Activated CD8-positive, alpha-beta memory T cell treated with anti-CD3 and anti-CD28 coated beads, Interleukin-2, amount 50 U/mL, for 4 hours (primary cell): Measurements from ENCODE around the gene TAOK3.
A peak's percentile ranks its signal among the peaks of the same experiment; 100 is the strongest.
"Not testable (repeated sequence)": the region's sequence is repeated elsewhere in the genome, so short reads cannot be mapped to it uniquely, and the experiment has no call there.

Experiments used
- DNase-seq: peaks from one replicate; pipeline ENCODE4 v3.0.0-alpha.2; 2020

TAOK3 gene

DNA sequence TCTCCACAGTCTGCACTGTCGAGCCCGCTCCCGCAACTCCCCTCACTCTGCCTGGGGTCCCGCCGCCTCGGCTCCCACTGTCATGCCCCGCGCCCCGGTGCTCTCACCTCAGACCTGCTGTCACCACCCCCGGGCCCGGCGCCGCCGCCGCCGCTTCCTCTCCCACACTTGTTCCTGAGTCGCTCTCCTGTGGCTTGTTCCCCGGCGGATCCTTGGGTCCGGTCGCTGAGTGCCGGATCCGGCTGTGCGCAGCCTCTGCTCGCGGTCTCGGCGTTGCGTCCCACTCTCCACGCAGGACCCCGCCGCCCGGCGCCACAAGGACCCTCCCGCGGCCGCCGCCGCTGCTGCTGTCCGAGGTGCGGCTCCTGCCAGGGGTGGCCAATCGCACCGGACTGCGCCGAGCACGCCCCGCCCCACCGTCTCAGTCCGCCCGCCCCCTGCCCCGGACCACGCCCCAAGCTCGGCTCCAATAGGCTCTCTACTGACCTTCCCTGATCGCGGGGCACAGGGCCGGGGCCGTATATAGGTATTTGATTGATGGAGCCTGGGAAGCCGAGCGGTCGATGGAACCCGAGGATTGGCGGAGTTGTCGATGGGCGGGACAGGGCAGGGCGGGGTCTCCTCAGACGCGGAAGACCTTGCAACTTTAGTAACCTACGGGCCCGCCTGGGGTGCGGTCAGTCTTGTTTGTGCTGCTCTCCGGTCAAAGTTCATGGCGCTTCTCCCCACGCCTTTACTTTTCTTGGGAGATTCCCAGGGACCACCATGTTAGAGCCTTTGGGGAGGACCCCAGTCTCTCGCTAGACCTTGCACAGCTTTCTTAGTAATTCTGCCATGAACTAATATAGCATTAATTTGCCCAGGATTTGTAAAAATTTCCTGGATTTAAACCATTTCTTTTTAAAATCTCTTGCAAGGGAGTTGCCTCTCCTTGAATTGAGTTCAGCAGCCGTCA is at the start of gene TAOK3:
Gene TAOK3, minus strand, starts transcription at position 367 of the 955 bp plus-strand sequence. CDS start 117,340 bp downstream, outside the sequence.
- DNase-seq = peak; percentile 95

DNA sequence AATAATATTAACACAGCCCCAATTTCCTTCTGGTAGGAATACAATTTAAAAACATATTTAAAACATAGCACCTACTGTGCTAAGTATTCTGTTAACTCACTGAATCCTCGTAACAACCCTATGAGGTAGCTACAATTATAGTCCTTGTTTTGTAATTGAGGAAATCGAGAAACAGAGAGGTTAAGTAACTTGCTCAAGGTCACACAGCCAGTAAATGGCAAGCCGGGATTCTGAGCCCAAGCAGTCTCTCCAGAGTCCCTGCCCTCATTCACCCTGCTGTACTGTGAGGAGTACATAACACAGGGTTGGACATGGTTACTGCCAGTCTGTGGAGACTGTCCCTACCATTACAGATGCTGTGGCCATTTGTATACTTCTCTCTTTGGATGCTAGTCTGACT is 48.0 kb upstream of the TAOK3 start:
- no peak for DNase-seq

DNA sequence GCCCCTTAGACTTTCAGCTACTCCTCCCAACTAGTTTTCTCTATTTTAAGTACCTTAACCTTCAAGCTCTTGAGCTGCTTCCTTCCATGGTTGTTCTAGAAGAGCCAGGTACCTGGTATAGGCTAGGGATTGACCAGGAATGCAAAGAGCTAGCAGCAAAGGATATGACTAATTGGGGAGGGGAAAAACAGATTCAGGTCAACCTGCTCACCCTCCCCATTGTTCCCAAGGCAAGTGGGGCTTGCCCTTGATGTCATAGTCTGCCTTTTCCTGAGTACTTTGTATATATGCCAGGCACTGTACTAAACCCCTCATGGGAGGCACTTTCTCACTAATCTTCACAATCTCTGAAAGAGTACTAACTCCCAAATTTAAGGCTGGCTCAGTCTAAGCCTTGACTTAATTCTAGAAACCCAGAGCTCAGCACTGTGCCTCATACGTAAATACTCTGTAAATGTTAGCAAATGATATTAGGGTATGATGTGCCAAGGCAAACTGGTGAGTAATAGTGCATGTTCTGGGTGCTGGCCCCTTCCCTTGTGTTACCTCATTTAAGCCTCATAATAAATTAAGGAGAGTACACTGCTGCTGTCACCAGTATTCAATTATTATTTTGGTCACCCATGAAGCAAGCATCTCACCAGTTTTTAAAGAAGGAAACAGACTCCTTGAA is 45.8 kb upstream of the TAOK3 start:
- DNase-seq = no peak

DNA sequence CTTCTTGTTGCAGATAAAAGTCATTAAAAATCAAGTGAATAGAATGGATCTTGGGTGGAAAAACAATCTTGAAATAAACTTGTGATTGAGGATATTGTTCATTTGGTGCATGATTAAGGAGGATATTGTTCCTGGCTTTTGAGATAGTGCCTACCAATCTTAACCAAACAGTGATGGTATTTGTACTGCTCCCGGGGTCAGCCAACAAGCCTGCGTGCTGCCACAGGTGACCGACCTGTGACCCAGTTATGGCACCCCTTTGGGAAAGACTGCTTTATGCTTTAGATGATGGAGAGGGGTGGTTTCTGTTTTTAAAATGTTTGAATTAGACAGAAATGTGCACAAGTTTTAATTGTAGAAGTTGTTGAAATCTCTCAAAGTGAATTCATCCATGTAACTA is 45.2 kb upstream of the TAOK3 start:
- no peak for DNase-seq

DNA sequence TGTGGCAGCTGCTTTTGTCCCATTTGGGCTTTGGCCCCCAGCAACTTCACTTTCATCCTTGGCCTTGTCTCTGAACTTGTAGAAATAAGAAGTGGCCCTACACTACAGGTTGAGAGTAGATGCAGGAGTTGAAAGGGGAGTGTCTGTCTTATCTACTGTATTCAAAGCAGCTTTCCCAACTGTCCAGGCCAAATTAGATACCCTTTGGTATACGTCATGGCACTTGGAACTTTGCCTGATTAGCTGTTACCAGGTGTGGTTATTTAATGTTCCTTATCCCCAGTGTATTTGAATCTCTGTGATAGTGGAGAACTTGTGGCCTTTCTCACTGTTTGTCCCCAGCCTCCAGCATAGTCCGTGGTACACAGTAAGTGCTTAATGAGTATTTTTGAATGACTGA is 37.1 kb upstream of the TAOK3 start:
- DNase-seq = no peak

DNA sequence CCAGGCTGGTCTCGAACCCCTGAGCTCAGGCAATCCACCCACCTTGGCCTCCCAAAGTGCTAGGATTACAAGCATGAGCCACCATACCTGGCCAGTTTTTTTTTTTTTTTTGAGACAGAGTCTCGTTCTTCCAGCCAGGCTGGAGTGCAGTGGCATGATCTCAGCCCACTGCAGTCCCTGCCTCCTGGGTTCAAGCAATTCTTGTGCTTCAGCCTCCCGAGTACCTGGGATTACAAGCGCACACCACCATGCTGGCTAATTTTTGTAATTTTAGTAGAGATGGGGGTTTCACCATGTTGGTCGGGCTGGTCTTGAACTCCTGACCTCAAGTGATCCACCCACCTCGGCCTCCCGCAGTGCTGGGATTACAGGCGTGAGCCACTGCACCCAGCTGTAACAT is 35.5 kb upstream of the TAOK3 start:
- not testable (repeated sequence) for DNase-seq

DNA sequence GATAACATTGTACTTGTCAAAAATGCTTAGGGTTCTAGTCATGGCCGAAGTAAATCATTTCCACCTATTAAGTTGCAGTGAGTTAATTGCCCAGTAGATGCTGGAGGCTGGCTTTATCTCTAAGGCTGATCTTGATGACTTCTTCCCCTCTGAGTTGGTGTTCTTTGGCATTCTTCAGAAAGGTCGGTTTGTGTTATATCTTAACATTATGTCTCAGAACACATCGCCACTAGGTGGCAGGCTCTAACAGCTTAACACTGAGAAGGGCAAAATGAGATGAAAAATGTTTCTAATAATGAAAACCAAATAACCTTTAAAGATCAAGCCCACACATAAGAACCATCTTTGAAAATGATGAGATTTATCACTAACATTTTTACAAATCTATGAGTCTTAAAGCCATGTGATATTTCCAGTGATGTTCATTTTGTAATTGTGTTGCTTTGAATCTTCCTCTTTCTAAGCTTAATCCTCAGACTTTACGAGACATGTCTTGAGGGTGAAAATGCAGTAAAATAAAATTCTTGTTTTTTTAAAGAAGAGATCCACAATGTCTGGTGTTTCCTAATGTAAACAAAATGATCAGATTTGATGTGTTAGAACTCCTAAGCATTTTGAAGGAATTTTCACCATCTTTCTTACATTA is 32.3 kb upstream of the TAOK3 start:
- DNase-seq = peak; percentile 58

DNA sequence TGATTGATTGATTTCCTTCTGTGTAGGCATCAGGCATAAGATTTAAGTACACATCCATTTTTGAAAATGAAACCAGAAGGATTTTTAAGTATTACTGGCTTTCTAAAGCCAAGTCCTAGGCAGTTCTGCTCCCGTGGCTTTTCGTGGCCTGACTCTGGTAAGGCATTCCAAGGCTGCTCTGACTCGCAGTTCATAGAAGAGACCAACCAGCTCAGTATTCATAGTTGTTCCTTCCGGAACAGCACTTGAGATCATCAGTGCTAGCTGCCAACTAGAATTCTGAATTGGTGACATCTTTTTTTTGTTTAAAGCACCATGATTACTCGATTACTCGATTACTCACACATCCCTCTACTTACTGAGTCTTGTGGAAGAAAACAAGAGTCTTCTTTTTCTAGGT is 29.5 kb upstream of the TAOK3 start:
- no peak for DNase-seq

DNA sequence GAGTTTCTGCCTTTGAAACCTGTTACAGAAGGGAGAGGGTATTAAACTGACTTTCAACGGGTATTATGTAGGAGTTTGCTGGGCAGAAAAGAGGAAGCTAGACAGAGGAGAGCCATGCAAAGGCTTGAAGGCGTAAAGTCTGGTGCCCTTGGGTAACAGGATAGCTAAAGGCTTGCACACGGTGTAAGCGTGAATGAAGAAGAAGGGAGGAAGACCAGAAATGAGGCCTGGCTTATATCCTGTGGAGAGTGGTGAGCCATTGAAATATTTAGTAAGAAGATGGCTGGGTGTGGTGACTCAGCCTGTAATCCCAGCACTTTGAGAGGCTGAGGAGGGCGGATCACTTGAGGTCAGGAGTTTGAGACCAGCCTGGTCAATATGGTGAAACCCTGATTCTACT is 26.2 kb upstream of the TAOK3 start:
- DNase-seq = no peak

DNA sequence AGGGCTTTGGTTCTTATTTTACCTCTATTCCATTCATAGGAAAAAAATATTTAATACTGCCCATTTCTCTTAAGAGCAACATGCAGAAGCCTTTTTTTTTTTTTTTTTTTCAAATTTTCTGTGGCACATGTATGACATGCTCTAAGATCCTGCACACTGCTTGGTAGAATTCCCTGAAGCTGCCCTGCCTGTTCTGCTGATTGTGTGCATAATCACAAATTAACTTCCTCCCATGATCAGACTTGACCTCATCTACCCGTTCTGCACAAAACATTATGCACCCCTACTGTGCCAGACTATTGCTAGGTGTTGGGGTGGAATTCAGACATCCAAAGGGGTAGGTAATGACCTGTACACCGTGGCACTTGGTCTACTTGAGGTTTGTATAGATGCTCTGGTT is 25.8 kb upstream of the TAOK3 start:
- no peak for DNase-seq

DNA sequence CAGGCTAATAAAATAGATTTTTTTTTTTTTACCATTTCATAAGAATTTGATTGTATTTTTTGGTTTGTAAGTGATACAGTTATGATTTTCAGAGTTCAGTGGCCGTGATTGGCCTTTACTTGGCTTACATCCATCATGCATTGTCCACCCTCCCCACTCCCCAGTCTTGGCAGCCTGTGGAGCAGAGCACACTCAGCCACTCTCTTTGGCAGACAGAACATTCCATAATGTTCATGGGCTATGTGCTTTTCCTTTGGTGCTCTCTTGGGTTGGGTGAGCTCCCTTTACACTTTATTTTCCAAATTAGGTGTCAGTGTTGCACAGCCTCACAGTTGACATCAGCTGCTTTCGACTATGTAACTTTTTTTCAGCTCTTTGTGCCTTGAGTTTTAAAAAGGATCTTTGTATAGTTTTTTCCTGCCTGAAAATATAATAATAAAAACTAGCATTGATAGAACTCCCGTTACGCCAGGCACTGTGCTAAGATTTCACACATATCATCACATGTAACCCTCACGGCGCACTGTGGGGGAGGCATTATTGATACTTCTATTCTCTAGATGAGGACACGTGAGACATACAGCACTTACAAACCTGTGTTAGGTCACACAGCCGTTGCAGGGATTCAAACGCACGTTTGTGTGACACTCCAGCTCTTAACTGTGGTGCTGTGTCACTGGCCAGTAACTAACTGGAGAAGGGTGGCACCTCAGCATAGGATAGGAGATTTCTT is 25.2 kb upstream of the TAOK3 start:
- no peak for DNase-seq

DNA sequence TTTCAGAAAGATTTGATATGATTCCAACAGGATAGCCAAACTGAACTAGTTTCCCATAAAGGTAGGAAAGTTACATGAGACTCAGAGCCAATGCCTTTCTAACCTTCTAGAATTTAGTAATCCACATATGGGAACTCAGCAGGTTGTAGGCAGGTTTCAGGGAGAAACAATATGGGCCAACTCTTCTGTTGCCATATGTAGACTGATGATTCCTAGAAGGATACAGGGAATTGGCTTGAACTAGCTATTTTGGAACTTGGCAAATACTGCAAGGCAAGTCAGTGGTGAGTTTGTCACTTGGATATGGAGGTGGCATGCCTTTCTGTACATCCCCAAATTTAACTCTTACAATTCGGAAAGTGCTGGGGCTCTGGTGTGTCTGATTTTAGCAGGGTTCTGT is 19.1 kb upstream of the TAOK3 start:
- no peak for DNase-seq

DNA sequence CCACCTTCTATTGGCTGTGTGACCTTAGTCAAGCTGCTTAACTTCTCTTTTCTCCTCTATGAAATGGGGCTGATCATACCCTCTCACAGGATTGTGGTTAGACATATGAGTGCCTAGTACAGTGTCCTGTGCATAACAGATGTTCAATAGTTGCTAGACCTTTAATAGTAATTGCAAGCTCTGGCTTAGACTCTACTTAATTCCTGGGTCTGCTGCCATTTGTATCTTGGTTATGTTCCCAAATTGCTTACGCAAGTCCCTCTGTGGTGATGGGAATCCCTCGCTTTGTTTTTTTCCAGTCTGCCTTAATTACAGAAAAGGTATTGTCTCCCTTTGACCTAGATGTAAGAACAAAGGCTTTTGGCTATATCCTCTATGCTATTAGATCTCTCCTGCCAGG is 18.7 kb upstream of the TAOK3 start:
- no peak for DNase-seq

DNA sequence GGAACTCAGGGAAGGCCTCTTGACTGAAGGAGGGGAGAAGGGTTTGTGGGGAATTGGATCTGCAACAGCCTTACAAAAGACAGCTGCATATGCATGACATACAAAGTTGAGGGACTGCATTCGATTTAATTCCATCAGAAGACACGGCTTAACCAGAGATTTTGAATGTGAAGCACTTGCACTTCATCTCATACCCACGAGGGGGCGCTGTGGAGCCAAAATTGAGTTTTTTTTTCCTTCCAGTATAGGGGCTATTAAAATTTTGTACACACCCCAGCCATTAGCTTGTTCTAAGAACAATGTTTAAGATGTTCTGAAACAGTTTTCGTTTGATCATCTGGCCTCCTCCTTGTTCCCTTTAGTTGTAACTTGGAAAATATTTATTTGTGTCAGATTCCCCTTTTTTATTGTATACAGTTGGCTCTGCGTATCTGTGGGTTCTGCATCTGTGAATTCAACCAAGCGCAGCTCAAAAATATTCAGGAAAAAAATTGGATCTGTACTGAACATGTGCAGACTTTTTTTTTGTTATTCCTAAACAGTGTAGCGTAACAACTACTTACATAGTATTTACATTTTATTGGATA is 5.3 kb upstream of the TAOK3 start:
- peak; percentile 74 for DNase-seq

DNA sequence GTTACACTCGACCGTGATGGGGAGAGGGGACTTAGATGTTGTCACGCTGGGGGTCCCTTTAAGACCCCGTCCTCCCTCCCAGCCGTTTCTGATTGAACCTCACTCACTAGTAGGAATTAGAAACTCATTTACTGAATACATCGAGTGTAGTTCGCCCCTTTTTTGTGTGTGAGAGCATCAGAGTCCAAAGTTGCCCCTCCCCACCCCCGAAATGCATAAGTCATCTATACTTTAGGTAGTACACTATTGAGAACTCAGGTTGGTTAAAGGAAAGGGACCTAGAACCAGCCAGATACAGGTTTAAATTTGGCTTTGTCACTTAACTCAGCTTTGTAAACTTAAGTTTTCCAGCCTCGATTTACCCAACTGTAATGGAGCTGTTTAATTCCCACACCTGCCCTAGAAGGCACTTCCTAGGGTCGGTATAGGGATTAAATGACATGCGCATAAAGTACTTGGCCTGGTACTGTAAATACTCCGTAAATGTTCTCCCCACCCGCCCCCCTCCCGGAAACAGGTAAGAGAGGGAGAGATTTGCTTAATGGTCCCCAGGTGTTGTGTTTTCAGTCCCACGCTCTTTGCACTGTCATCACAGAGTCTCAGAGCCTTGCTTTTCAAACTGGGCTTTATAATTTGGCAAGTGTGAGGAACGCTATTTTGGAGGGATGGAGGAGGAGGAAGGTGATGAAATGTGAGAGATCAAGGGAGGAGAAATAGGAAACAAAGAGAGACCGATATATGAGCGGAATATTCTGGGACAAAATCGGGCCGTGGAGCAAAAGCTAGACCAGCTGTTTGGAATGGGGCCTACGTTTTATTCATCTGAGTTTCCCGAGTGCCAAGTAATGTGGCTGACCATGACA is 4.5 kb upstream of the TAOK3 start:
- DNase-seq = no peak

DNA sequence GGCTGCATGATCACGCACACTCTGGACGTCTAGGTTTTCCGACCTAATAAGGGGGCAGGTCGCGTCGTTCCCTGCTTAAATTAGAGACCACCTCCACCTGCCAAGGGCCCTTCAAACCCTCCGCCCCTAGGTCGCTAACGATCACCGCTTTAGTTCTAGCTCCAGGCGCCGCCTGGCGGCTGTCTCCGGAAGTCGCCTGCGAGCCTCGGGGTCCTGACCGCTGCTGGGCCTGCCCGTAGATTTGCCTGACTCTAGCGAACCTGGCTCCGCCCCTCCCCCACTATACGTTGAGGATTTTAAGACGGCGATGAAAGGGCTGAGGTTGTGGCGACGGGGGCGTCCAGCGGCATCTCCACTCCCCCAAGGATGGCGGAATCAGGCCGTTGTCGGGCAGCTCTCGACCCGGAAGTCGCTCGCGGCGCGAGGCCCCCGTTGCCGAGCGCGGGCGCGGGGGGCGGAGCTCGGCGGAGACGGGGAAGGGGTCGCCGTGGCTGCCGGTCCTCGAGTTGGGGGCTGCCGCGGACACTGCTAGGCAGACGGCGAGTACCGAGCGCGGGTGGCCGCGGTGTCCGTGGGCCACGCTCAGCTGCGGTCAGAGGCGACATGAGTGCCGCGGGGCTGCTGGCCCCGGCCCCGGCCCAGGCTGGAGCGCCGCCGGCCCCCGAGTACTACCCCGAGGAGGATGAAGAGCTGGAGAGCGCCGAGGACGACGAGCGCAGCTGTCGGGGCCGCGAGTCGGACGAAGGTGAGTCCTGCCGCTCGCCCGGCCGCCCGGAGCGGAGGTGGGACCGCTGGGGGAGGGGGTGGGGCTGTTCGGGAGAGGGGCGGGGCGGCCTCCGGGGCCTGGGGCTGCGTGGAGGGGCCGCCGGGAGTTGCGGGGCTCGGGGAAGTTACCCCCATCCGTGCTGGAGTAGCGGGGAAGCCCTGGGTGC is 3.6 kb upstream of the TAOK3 start, which contains the start of gene SUDS3:
Gene SUDS3, plus strand, starts transcription at position 467 of the 932 bp plus-strand sequence. Its CDS starts 137 bp downstream, at position 604.
- DNase-seq = peak; percentile 97

DNA sequence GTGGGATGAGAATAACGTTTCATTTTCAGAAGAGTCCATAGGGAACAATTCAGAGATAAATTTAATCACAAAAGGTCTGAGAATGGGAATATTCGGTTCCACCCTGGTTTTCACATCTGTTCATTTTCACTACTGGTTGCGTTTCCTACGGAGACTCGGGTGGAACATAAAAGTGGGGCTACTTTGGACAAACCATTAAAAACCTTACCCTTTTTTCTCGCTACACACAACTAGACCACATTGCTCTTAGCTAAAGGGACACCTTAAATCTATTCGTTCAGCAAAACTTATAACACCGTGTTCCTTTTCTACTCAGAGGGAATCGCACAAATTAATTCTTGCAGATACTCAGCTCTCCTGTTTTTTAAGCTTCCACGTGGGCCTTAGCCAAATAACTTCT is 2.6 kb upstream of the TAOK3 start:
- DNase-seq = no peak

DNA sequence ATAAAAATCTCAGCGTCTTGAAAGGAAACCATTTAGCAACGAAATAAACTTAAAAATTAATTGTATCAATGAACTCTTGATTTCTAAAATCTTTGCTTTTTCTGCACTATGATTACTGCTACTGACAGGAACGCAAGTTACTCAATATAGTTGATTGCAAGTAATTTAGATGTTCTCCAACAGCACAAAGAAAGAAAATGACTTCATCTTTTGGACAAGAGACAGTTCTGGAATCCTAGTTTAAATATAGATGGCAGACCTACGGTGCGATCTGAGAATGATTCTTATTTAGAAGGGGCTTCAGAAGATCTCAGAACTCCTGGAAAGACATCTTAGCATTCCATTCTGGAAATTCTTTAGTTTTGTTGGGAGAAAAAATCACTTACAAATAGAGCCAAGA is 2.2 kb upstream of the TAOK3 start:
- no peak for DNase-seq

DNA sequence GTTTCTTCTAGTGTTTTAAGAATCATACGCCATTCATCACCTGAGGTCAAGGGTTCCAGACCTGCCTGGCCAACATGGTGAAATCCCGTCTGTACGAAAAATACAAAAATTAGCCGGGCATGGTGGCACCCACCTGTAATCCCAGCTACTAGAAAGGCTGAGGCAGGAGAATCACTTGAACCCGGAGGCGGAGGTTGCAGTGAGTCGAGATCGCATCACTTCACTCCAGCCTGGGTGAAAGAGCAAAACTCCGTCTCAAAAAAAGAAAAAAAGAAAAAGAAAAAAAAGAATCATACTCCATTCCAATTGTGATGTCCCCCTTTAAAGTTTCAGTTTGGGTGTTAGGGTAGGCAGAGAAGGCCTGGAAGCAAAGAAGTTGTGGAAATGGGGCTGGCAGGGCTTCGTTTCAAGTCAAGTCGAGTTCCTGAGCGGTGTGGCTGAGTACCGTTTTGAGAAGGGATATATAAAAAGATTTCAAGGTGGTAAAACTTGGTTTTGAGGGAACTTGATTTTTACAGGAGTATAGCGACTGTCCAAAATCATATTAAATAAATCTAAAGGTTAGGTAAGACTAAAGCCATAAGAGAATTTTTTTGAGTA is 1.5 kb upstream of the TAOK3 start:
- DNase-seq = no peak

DNA sequence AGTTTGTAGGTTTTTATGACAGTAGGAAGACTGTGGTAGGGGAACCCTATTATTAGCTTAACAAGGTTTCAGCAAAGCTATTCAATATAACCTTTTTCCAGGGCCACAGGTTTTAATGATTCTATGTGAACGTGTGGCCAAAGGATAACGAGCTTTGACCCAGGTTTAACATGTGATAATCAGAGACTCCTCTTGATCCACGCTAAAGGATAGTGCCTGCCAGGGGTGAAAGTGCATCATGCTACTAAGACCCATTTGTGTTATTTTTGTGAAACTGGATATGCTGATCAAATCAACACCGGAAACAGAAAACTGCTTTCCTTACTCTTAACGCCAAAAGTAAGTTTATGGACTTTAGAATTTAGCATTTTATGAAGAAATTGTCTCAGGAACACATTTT is 909 bp upstream of the TAOK3 start:
- no peak for DNase-seq
